Activated CD8-positive, alpha-beta memory T cell treated with anti-CD3 and anti-CD28 coated beads for 48 hours (primary cell): ENCODE results near the gene TMTC4.
"Not testable (repeated sequence)": the region's sequence is repeated elsewhere in the genome, so short reads cannot be mapped to it uniquely, and the experiment has no call there.

Experiments used
- DNase-seq, 3 experiments: peaks; one replicate each; pipeline ENCODE4 v3.0.0-alpha.2; 2020; ENCODE audit warnings: low read depth in 2 of 3, low spot score in 2 of 3

Gene TMTC4

DNA sequence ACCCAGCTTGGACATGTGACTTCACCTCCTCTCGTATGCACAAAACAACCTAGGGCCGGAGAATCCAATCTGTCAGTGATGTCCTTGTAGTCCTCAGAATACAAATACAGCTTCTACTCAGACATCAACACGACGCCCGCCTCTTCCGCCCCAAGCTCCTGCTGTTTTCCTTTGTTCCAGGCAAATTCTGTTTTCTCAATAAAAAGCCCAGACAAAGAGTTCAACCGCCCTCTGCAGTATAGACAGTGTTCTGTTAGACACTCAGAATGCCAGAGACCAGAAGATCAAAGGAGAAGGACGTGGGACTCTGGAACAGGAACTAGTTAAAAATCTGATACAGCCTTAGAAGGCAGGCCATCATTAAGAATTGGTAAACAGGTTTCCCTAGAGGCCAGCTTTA lies 44.0 kb downstream of the TMTC4 start:
- no peak for DNase-seq

- no peak for DNase-seq
Observed at GRCh38 chr13:100627120-100627519, 47.5 kb downstream of the TMTC4 start.

DNA sequence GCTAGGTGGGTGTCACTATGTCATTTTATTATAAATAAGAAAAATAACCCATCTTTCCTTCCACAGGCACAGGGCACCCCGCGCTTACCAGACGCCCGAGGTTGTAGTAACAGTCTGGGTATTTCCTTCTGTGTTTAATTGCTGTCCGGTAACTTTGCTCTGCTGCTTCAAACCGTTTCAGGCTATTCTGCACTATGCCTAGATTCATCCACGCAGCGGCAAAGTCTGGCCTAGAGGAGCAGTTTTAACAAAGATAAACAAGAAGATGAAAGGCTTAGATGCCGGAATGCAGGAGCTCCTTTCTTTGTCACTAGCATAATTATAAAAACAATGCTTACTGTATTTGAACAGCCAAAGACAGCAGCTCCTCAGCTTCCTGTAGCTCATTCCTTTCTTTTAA lies 49.1 kb downstream of the TMTC4 start:
- no peak for DNase-seq

DNA sequence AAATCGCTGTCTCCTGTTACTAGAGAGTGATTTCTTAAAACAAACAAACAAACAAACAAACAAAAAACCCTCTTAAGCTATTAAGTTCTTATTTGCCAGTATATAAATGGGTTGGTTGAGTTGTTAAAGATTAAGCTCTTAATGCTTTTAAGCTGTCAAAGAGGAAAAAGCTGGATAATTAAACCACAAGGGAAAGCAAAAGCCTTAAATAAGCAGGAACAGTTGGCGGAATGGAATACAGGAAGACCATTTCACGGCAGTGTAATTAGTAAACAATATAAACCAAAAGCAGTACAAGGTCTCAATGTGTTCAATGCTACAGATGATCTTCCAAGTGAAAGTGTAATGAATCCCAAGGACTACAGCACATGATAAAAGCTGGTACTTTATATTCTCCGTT lies 53.8 kb downstream of the TMTC4 start:
- no peak for DNase-seq

DNA sequence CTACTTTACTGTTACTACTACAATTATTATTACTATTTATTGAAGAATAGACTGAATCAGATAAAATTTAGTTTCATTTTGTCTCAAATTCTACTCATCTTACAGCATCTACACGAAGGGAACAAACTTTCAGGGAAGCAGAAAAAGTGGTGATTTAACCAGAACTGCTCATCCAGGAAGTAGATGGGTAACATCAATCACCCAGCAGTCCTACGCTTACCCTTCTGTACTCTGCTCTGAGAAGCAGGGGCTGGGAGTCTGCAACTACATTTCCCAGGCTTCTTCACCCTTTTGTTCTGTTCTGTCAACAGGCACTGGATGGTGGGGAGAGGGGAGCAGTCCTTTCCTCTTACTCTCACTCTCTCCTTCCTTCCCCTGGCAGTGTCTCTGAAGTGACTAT lies 54.7 kb downstream of the TMTC4 start:
- DNase-seq: no peak

DNA sequence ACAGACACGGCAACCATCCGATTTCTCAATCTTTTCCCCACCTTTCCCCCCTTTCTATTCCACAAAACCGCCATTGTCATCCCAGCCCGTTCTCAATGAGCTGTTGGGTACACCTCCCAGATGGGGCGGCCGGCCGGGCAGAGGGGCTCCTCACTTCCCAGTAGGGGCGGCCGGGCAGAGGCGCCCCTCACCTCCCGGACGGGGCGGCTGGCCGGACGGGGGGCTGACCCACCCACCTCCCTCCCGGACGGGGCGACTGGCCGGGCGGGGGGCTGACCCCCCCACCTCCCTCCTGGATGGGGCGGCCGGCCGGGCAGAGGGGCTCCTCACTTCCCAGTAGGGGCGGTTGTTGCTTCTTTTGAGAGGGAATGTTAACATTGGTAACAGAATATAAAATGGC lies 55.7 kb downstream of the TMTC4 start:
- DNase-seq: not testable (repeated sequence)

GRCh38 chr13:100613031-100613430 lies 61.6 kb downstream of the TMTC4 start:
- no peak for DNase-seq

DNA sequence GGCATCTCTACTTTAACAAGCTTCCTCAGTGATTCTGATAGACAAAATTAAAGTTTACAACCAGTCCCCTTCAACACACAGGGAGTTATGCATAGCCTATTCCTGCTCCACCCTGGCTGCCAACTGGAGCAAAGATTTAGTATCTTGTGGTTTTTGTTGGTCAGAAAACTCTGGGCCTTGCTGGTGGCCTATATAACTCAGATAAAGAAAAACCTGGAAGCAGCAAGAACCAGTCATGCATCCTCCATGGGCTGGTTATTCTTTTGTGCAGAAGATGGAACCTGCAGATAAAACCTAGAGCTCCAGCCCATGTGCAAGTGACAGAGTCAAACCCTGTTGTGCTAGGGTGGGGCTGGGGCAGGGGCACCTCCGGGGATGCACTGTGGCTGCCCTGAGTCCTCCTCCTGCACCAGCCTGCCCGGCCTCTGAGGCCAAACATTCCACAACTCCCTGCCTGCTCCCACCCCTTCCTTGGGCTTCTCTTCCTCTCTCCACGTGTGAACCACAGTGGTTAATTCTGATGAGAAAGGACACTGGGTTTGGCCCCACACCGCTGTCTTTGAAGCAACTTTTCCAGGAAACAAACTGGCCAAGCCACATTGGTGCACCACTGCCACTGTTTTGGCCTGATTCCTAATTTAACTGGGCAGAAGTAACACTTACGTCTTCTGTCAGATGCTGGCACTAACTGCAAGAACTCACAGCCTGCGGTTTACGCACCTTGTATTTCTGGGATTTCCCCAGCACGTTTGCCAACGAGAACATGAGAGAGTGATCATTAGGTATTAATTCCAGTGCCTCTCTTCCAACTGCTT lies 62.7 kb downstream of the TMTC4 start:
- DNase-seq: no peak

GRCh38 chr13:100610391-100611347 lies 63.9 kb downstream of the TMTC4 start:
- no peak for DNase-seq

DNA sequence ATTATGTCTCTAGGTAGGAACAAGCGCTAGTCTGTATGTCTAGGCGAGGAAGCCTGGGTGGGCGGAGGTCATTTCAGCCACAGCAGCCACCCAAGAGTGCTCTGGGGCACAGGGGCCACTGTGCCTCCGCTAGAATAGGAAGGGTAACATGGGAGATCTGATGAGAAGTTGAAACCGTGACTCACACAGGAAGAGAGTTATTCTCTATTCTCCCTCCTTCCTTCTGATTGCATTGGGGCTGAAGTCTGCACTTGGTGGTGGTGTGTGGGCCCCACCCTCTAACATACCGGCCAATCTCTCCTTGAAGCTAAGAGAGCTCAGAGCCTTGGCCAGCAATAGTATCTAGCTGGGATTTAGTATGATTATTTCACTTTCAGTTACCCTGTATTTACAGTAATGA lies 65.7 kb downstream of the TMTC4 start:
- DNase-seq: peak in 1 of 3 experiments; percentile 2

DNA sequence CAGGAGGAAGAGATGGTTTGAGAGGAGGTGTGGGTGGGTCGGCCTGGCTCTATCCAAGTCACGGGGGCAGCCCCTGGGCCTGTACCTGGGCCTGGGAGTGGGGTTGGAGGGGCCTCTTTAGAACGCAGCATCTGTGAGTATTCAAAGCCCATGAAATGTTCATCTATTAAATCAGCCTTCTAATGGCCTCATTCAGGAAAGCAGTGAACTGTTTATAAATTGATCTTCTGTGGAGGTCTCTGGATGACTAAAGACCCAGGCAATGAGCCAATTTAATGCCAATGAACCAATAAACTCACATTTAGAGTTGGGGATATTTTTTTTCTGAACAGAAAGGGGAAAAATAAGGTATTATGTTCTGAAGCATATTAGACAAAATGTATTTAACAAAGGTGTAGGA lies 66.1 kb downstream of the TMTC4 start:
- DNase-seq: no peak

DNA sequence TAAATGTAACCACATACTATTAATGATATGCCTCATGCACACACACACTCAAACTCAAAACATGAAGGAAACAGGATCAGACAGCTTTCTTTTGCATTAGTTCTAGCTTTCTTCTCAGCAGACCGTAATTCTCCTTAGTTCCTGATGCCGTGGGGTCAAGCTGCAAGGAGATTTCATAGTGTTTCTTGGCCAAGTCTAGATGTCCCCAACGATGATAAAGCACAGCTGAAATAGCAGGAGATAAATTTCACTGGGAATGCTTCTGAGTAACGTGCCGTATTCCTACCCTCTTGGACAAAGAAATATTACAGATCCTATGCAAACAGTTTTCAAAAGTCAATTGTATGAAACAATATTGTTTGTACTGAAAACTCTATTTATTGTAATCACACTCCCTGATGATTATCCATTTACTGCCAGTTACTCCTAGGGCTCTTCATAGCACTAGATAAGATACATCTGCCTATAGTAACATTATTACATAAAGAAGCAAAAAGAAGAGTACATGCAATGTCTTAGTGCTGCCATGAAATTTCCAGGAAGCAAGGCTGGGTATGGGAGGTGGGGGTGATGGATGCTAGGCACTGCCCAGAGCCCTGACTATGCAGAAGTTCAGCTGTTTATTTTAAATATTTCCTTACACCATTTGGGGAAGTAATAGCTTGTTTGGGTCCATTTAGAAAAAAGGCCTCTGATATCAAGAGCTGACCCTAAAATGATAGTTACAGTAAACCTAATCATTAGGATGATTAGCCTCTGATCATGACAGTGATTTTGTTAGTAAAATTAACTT lies 69.5 kb downstream of the TMTC4 start:
- no peak for DNase-seq

- no peak for DNase-seq
Observed at GRCh38 chr13:100602493-100603111, 72.0 kb downstream of the TMTC4 start.

- DNase-seq: no peak
Observed at GRCh38 chr13:100601716-100602115, 72.9 kb downstream of the TMTC4 start.

DNA sequence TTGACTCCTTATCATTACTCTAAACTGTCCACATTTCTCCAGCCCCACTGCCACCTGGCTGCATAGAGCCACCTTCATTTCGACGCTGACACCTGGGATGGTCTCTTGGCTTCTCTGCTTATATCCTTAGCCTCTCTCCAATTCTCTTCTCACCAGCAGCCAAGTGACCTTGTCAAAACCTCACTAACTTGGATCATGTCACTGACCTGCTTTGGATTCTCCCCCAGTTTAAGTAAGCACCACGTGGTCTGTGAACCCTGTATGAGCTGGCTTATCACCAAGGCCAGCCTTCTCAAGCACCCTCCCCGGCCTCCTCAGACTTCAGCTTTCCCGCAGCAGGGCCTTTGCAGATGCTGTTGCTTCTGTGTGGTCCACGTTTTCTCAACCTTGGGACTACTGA lies 73.7 kb downstream of the TMTC4 start:
- DNase-seq: no peak

- no peak for DNase-seq
Observed at GRCh38 chr13:100600461-100600860, 74.1 kb downstream of the TMTC4 start.

- no peak for DNase-seq
Observed at GRCh38 chr13:100597253-100597652, 77.3 kb downstream of the TMTC4 start.

DNA sequence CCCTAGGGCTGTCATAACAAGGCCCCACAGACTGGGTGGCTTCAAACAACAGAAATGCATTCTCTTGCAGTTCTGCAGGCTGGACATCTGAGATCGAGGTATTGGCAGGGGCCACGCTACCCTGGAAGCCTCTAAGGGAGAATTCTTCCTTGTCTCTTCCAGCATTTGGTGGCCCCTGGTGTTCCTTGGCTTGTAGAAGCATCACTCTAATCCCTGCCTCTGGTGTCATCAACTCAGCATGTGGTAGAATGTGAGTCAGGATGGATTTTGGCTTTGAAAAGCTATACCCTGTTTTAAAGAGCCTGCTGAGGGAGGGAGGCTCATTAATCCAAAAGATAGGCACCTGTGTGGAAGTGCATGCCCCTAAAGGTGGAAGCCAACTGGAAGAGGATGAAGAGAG lies 78.1 kb downstream of the TMTC4 start:
- DNase-seq: no peak

- DNase-seq: no peak
Observed at GRCh38 chr13:100594731-100595130, 79.9 kb downstream of the TMTC4 start.

- no peak for DNase-seq
Observed at GRCh38 chr13:100594255-100594654, 80.3 kb downstream of the TMTC4 start.

- no peak for DNase-seq
Observed at GRCh38 chr13:100589178-100589725, 85.3 kb downstream of the TMTC4 start.
